GM18511 (cell line): ENCODE data around the gene SRSF1.
"Not testable (repeated sequence)": the region's sequence is repeated elsewhere in the genome, so short reads cannot be mapped to it uniquely, and the experiment has no call there.

Experiments
- ATAC-seq: cut with Tn5 transposase; IDR thresholded peaks from one replicate; pipeline ENCODE4 v1.9.1; 2021; ENCODE audit warnings: mild to moderate bottlenecking, moderate library complexity; ENCODE audit not compliant: unreplicated experiment

The SRSF1 gene

GRCh38 chr17:57970710-57971109, 36.3 kb downstream of the SRSF1 start:
- no peak for ATAC-seq

- ATAC-seq = no peak
Observed at GRCh38 chr17:57968456-57968855, 38.6 kb downstream of the SRSF1 start.

- ATAC-seq = no peak
Observed at GRCh38 chr17:57966875-57967274, 40.2 kb downstream of the SRSF1 start.

- ATAC-seq = no peak
Observed at GRCh38 chr17:57966246-57966645, 40.8 kb downstream of the SRSF1 start.

GRCh38 chr17:57965521-57966160, 41.4 kb downstream of the SRSF1 start:
- ATAC-seq = no peak

- no peak for ATAC-seq
Observed at GRCh38 chr17:57963149-57963511, 43.9 kb downstream of the SRSF1 start.

- ATAC-seq = no peak
Observed at GRCh38 chr17:57962279-57963148, 44.5 kb downstream of the SRSF1 start.

- no peak for ATAC-seq
Observed at GRCh38 chr17:57959929-57960328, 47.1 kb downstream of the SRSF1 start.

- not testable (repeated sequence) for ATAC-seq
Observed at GRCh38 chr17:57958391-57958790, 48.7 kb downstream of the SRSF1 start.

- no peak for ATAC-seq
Observed at GRCh38 chr17:57957886-57958285, 49.2 kb downstream of the SRSF1 start.

GRCh38 chr17:57957120-57957850, 49.8 kb downstream of the SRSF1 start:
- ATAC-seq = no peak

- ATAC-seq = peak; percentile 79
Observed at GRCh38 chr17:57956291-57957119, 50.5 kb downstream of the SRSF1 start.

GRCh38 chr17:57955183-57955931, 51.7 kb downstream of the SRSF1 start, which contains the start of gene CUEDC1:
TSS of gene CUEDC1 (minus strand) at chr17:57955412. CDS start at chr17:57885564, 69,848 bp downstream.
- no peak for ATAC-seq

- no peak for ATAC-seq
Observed at GRCh38 chr17:57954397-57955182, 52.5 kb downstream of the SRSF1 start.

GRCh38 chr17:57953705-57954396, 53.2 kb downstream of the SRSF1 start:
- no peak for ATAC-seq
